Activated naive CD4-positive, alpha-beta T cell treated with anti-CD3 and anti-CD28 coated beads, Interleukin-2, amount 50 U/mL, for 24 hours (primary cell): Measurements from ENCODE around the gene HBG1.

ENCODE experiments used
- H3K27ac Mint-ChIP-seq: one replicate; pipeline ENCODE4 v1.8.0; 2021; ENCODE audit warnings: mild to moderate bottlenecking, mixed read lengths
- H3K27me3 Mint-ChIP-seq: one replicate; pipeline ENCODE4 v1.8.0; 2021; ENCODE audit warnings: mixed read lengths
- H3K36me3 Mint-ChIP-seq: one replicate; pipeline ENCODE4 v1.8.0; 2021; ENCODE audit warnings: mixed read lengths
- H3K4me1 Mint-ChIP-seq: one replicate; pipeline ENCODE4 v1.8.0; 2021; ENCODE audit warnings: mixed read lengths
- H3K4me3 Mint-ChIP-seq: one replicate; pipeline ENCODE4 v1.8.0; 2021; ENCODE audit warnings: mild to moderate bottlenecking, mixed read lengths
- H3K9me3 Mint-ChIP-seq: one replicate; pipeline ENCODE4 v1.8.0; 2021; ENCODE audit warnings: mixed read lengths

Gene HBG1

GRCh38 chr11:5227681-5228080 lies 22.0 kb downstream of the HBG1 start:
- Mint-ChIP-seq H3K36me3 (no peaks in the 10 kb centered on the region), H3K9me3 (no peaks in the 10 kb centered on the region), H3K27me3 (peaks cover 5% of the 10 kb centered on the region), H3K4me1 (no peaks in the 10 kb centered on the region), H3K27ac (no peak overlapping the region), H3K4me3 (no peak overlapping the region)

GRCh38 chr11:5226732-5227310 lies 22.8 kb downstream of the HBG1 start, which contains the start of gene HBB:
TSS of gene HBB (minus strand) at chr11:5227071. CDS start at chr11:5227021, 50 bp downstream.
- no peaks in the 10 kb centered on the region for H3K36me3 Mint-ChIP-seq
- H3K4me1 Mint-ChIP-seq: no peaks in the 10 kb centered on the region
- no peak within 1 kb of the TSS for H3K4me3 Mint-ChIP-seq
- no peak within 1 kb of the TSS for H3K27ac Mint-ChIP-seq
- peaks cover 7% of the 10 kb centered on the region for H3K27me3 Mint-ChIP-seq
- no peaks in the 10 kb centered on the region for H3K9me3 Mint-ChIP-seq

GRCh38 chr11:5225480-5225871 lies 24.2 kb downstream of the HBG1 start:
- H3K4me3 Mint-ChIP-seq: no peak overlapping the region
- H3K27ac Mint-ChIP-seq: no peak overlapping the region

GRCh38 chr11:5224538-5225479 lies 24.8 kb downstream of the HBG1 start:
- Mint-ChIP-seq H3K4me3 (no peak overlapping the region), H3K27me3 (peaks cover 5% of the 10 kb centered on the region), H3K9me3 (no peaks in the 10 kb centered on the region), H3K27ac (no peak overlapping the region), H3K36me3 (no peaks in the 10 kb centered on the region), H3K4me1 (no peaks in the 10 kb centered on the region)

More at GRCh38 chr11:5225480-5225871, 24.2 kb downstream of the HBG1 start:
- peaks cover 6% of the 10 kb centered on the region for H3K27me3 Mint-ChIP-seq
- no peaks in the 10 kb centered on the region for H3K9me3 Mint-ChIP-seq
- H3K36me3 Mint-ChIP-seq: no peaks in the 10 kb centered on the region
- no peaks in the 10 kb centered on the region for H3K4me1 Mint-ChIP-seq

GRCh38 chr11:5223686-5224085 lies 26.0 kb downstream of the HBG1 start:
- no peak overlapping the region for H3K27ac Mint-ChIP-seq
- H3K9me3 Mint-ChIP-seq: no peaks in the 10 kb centered on the region
- no peak overlapping the region for H3K4me3 Mint-ChIP-seq
- H3K36me3 Mint-ChIP-seq: no peaks in the 10 kb centered on the region
- no peaks in the 10 kb centered on the region for H3K4me1 Mint-ChIP-seq
- peaks cover 5% of the 10 kb centered on the region for H3K27me3 Mint-ChIP-seq

GRCh38 chr11:5223146-5223545 lies 26.5 kb downstream of the HBG1 start:
- Mint-ChIP-seq H3K27me3 (peaks cover 5% of the 10 kb centered on the region), H3K27ac (no peak overlapping the region), H3K36me3 (no peaks in the 10 kb centered on the region), H3K9me3 (no peaks in the 10 kb centered on the region), H3K4me3 (no peak overlapping the region), H3K4me1 (no peaks in the 10 kb centered on the region)

GRCh38 chr11:5210376-5210885 lies 39.2 kb downstream of the HBG1 start:
- no peak overlapping the region for H3K4me3 Mint-ChIP-seq
- no peaks in the 10 kb centered on the region for H3K36me3 Mint-ChIP-seq
- no peak overlapping the region for H3K27ac Mint-ChIP-seq
- no peaks in the 10 kb centered on the region for H3K4me1 Mint-ChIP-seq
- no peaks in the 10 kb centered on the region for H3K9me3 Mint-ChIP-seq
- H3K27me3 Mint-ChIP-seq: no peaks in the 10 kb centered on the region

- H3K4me1 Mint-ChIP-seq: no peaks in the 10 kb centered on the region
- no peaks in the 10 kb centered on the region for H3K27me3 Mint-ChIP-seq
Observed at GRCh38 chr11:5204787-5205186, 44.9 kb downstream of the HBG1 start.

GRCh38 chr11:5203366-5203765 lies 46.3 kb downstream of the HBG1 start:
- Mint-ChIP-seq H3K4me3 (no peak overlapping the region), H3K36me3 (no peaks in the 10 kb centered on the region), H3K27me3 (no peaks in the 10 kb centered on the region), H3K27ac (no peak overlapping the region), H3K9me3 (no peaks in the 10 kb centered on the region), H3K4me1 (no peaks in the 10 kb centered on the region)

More at GRCh38 chr11:5204787-5205186, 44.9 kb downstream of the HBG1 start:
- H3K9me3 Mint-ChIP-seq: no peaks in the 10 kb centered on the region
- no peak overlapping the region for H3K27ac Mint-ChIP-seq
- no peaks in the 10 kb centered on the region for H3K36me3 Mint-ChIP-seq
- H3K4me3 Mint-ChIP-seq: no peak overlapping the region

- Mint-ChIP-seq H3K9me3 (no peaks in the 10 kb centered on the region), H3K36me3 (no peaks in the 10 kb centered on the region), H3K27me3 (no peaks in the 10 kb centered on the region), H3K4me1 (no peaks in the 10 kb centered on the region), H3K4me3 (no peak within 1 kb of the TSS), H3K27ac (no peak within 1 kb of the TSS)
Observed at GRCh38 chr11:5200582-5200981, 49.1 kb downstream of the HBG1 start, which contains the start of gene OR51V1. TSS of gene OR51V1 (minus strand) at chr11:5200682. CDS start at chr11:5200682, 0 bp downstream.

- Mint-ChIP-seq H3K36me3 (no peaks in the 10 kb centered on the region), H3K9me3 (peaks cover 1% of the 10 kb centered on the region), H3K27ac (no peak overlapping the region)
Observed at GRCh38 chr11:5198285-5198684, 51.4 kb downstream of the HBG1 start.

More at GRCh38 chr11:5198285-5198684, 51.4 kb downstream of the HBG1 start:
- Mint-ChIP-seq H3K4me1 (no peaks in the 10 kb centered on the region), H3K27me3 (no peaks in the 10 kb centered on the region), H3K4me3 (no peak overlapping the region)
